GM12878 (cell line): ENCODE results near the gene CLDN12. TPM values are rescaled to one million over a fixed set of nuclear protein-coding genes. Genes with fewer than 3 reads are reported as not detected.

Experiments
- CEBPZ ChIP-seq: fragments of 150-350 bp; IDR thresholded peaks from 2 replicates; pipeline ENCODE4 v1.6.1; 2016; ENCODE audit warnings: low read depth, low read length
- EED ChIP-seq: sonication (generic); IDR thresholded peaks from 2 replicates; pipeline ENCODE4 v1.6.1; 2016; ENCODE audit warnings: antibody characterized with exemption, low read depth
- MXI1 ChIP-seq: fragments of 150-350 bp; IDR thresholded peaks from 2 replicates; pipeline ENCODE4 v1.6.1; 2011; ENCODE audit warnings: low read depth, mild to moderate bottlenecking, inconsistent platforms, low read length, improper control_type of control experiment
- RCOR1 ChIP-seq: conservative IDR thresholded peaks from 2 replicates; pipeline ENCODE4 v1.6.1; 2012; ENCODE audit warnings: low read depth, low read length, improper control_type of control experiment
- REST ChIP-seq: IDR thresholded peaks from 2 replicates; pipeline ENCODE4 v1.6.1; 2012; ENCODE audit warnings: mild to moderate bottlenecking, low read depth, low read length
- SRF ChIP-seq, 2 experiments: IDR thresholded peaks; 2 replicates each; pipeline ENCODE4 v1.6.1; 2011; ENCODE audit warnings: low read depth in 2 of 2, low read length in 2 of 2, mild to moderate bottlenecking in 1 of 2, moderate library complexity in 1 of 2
- SUPT20H ChIP-seq: IDR thresholded peaks from 2 replicates; pipeline ENCODE4 v1.6.1; 2011; ENCODE audit warnings: low read depth, mild to moderate bottlenecking, low read length, moderate library complexity, borderline replicate concordance; ENCODE audit not compliant: control insufficient read depth
- YBX1 ChIP-seq: fragments of 450-650 bp; IDR thresholded peaks from 2 replicates; pipeline ENCODE4 v1.6.1; 2016; ENCODE audit warnings: antibody characterized with exemption
- polyA plus RNA-seq, 11 experiments: library from polyadenylated mRNA; depleted of rRNA in 4 of 11; unstranded in 6 of 11; stranded (reverse) in 5 of 11; fragments of >200 nt; fragmentation: Nextera tagmentation in 4 of 11; fragmentation: Illumina TruSeq in 1 of 11; extraction: Ambion mirVana in 4 of 11; extraction: Trizol in 1 of 11; gene quantifications; 1 replicate in 1 of 11; 2 replicates in 10 of 11; pipeline versions ENCODE4 v1.2.1 to v1.2.3, GENCODE V29; 2011 to 2016; ENCODE audit warnings: inconsistent platforms in 2 of 11, missing spikeins in 2 of 11, low read depth in 1 of 11
- total RNA-seq, 4 experiments: library from RNA; depleted of rRNA in 3 of 4; stranded (reverse); fragments of >200 nt in 3 of 4; fragmentation: Illumina TruSeq in 1 of 4; extraction: Trizol in 1 of 4; gene quantifications; 2 replicates each; pipeline versions ENCODE4 v1.2.1 to v1.2.3, GENCODE V29; 2013 to 2021
- TF ChIP-seq, protein P1 (sequence below): IDR thresholded peaks from 2 replicates; pipeline ENCODE4 v1.6.1; 2012; ENCODE audit warnings: improper control_type of control experiment, low read depth, low read length; ENCODE audit not compliant: insufficient replicate concordance
- TF ChIP-seq, protein P2 (sequence below): IDR thresholded peaks from 2 replicates; pipeline ENCODE4 v1.6.1; 2012; ENCODE audit warnings: low read depth, low read length, improper control_type of control experiment

Gene CLDN12
- total and polyA plus RNA-seq, 10 of the 15 experiments (the other 5 are each of a cell fraction or from before 2014, with no cell fraction given) = 3.1 to 41.1 (median 6.8) TPM

GRCh38 chr7:90403174-90404113, at the start of gene CLDN12 (continued):
- TF ChIP-seq SUPT20H = no peak
- no peak; the same call in none of the 2 replicates for TF ChIP-seq RCOR1
- 0 out of 4 replicates have a peak, but pooled peaks of 1 of the 2 experiments have one; percentile 41 for TF ChIP-seq SRF (IDR thresholded peaks at IDR 0.05; ENCODE audit: low read depth in 2 of 2, low read length in 2 of 2)
- TF ChIP-seq MXI1 = no peak
- TF ChIP-seq, protein P1, sequence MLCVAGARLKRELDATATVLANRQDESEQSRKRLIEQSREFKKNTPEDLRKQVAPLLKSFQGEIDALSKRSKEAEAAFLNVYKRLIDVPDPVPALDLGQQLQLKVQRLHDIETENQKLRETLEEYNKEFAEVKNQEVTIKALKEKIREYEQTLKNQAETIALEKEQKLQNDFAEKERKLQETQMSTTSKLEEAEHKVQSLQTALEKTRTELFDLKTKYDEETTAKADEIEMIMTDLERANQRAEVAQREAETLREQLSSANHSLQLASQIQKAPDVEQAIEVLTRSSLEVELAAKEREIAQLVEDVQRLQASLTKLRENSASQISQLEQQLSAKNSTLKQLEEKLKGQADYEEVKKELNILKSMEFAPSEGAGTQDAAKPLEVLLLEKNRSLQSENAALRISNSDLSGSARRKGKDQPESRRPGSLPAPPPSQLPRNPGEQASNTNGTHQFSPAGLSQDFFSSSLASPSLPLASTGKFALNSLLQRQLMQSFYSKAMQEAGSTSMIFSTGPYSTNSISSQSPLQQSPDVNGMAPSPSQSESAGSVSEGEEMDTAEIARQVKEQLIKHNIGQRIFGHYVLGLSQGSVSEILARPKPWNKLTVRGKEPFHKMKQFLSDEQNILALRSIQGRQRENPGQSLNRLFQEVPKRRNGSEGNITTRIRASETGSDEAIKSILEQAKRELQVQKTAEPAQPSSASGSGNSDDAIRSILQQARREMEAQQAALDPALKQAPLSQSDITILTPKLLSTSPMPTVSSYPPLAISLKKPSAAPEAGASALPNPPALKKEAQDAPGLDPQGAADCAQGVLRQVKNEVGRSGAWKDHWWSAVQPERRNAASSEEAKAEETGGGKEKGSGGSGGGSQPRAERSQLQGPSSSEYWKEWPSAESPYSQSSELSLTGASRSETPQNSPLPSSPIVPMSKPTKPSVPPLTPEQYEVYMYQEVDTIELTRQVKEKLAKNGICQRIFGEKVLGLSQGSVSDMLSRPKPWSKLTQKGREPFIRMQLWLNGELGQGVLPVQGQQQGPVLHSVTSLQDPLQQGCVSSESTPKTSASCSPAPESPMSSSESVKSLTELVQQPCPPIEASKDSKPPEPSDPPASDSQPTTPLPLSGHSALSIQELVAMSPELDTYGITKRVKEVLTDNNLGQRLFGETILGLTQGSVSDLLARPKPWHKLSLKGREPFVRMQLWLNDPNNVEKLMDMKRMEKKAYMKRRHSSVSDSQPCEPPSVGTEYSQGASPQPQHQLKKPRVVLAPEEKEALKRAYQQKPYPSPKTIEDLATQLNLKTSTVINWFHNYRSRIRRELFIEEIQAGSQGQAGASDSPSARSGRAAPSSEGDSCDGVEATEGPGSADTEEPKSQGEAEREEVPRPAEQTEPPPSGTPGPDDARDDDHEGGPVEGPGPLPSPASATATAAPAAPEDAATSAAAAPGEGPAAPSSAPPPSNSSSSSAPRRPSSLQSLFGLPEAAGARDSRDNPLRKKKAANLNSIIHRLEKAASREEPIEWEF = no peak
- peak; percentile 81 for TF ChIP-seq EED
- TF ChIP-seq CEBPZ = no peak
- TF ChIP-seq REST = no peak
- no peak for TF ChIP-seq YBX1
- TF ChIP-seq, protein P2, sequence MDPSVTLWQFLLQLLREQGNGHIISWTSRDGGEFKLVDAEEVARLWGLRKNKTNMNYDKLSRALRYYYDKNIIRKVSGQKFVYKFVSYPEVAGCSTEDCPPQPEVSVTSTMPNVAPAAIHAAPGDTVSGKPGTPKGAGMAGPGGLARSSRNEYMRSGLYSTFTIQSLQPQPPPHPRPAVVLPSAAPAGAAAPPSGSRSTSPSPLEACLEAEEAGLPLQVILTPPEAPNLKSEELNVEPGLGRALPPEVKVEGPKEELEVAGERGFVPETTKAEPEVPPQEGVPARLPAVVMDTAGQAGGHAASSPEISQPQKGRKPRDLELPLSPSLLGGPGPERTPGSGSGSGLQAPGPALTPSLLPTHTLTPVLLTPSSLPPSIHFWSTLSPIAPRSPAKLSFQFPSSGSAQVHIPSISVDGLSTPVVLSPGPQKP = no peak; the same call in 1 of the 2 replicates
